Measurements from ENCODE around the gene DHRS2. TPM values are rescaled to one million over a fixed set of nuclear protein-coding genes. Genes with fewer than 3 reads are reported as not detected.
"Not testable (repeated sequence)": the region's sequence is repeated elsewhere in the genome, so short reads cannot be mapped to it uniquely, and the experiment has no call there.

Gene DHRS2
- total and polyA plus RNA-seq, 5 donors from 2014 or later: 0.25 TPM; not detected in 4

DNA sequence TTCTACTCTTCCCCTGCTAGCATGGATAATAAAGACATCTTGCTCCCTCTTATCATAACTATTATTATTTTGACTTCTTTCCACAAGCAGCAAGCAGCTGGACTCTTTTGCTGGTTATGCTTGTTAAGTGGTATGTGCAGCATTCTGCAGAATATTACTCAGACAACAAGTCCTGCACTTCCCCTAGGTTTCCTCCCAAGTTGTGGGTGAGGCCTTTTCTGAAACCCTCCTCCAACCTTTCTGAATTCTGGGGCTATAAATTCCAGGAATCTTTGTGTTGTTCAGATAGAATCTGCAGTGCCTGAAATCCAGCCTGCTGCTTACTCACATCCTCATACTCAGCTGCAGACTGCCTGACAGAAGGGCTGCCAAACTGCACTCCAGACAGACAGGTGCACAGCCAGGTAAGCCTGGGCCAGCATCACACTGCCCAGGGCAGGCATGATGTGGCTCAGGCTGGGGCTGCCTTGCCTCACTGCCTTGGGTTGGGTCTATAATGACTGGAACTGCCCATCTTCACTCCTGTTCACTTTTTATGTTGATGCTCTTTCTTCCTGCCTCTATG lies 6.2 kb upstream of the DHRS2 start:
- H3K4me3 Mint-ChIP-seq: no peak overlapping the region
- ATAC-seq (ENCODE audit: low read depth in 2 of 2) (no peak), DNase-seq (no peak)
- Histone ChIP-seq H3K9me3 (ENCODE audit: control insufficient read depth in 2 of 2, low read length in 2 of 2) (peaks cover 8% of the 10 kb centered on the region in 2 experiments), H3K27me3 (ENCODE audit: control insufficient read depth, insufficient read depth, low read length) (peaks cover 6% of the 10 kb centered on the region), H3K27ac (ENCODE audit: insufficient read depth, low read length, poor library complexity, severe bottlenecking) (no peak overlapping the region), H3K4me1 (ENCODE audit: control insufficient read depth, insufficient read depth, low read length, poor library complexity, severe bottlenecking) (peaks cover 3% of the 10 kb centered on the region), H3K36me3 (ENCODE audit: control insufficient read depth, insufficient read depth, low read length) (no peaks in the 10 kb centered on the region), H3K4me3 (ENCODE audit: low read depth, low read length) (no peak overlapping the region)
- H3K4me1 Mint-ChIP-seq: peaks cover 0 to 11% (median 3%) of the 10 kb centered on the region in 4 donors
- peaks cover 4% of the 10 kb centered on the region for H3K27me3 Mint-ChIP-seq
- no peaks in the 10 kb centered on the region for H3K36me3 Mint-ChIP-seq
- H3K9me3 Mint-ChIP-seq: peaks cover 0 to 5% (median 2%) of the 10 kb centered on the region in 7 donors
- peak overlapping the region in 1 of 3 donors; percentile 55 for H3K27ac Mint-ChIP-seq

DNA sequence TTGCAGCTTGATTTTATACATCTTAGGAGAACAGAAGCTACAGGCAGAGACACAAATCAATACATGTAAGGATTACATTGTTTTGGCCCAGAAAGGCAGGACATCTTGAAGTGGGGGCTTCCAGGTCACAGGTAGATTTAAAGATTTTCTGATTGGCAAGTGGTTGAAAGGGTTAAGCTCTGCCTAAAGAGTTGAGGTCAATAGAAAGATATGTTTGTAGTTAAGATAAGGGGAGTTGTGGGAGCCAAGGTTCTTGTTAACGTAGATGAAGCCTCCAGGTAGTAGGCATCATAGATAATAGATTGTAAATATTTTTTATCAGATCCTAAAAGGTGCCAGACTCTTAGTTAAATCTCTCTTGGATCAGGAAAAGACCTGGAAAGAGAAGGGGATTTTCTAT lies 5.5 kb upstream of the DHRS2 start:
- ATAC-seq (ENCODE audit: low read depth in 2 of 2) (no peak), DNase-seq (no peak)
- peaks cover 0 to 11% (median 3%) of the 10 kb centered on the region in 4 donors for H3K4me1 Mint-ChIP-seq
- no peak overlapping the region for H3K4me3 Mint-ChIP-seq
- Histone ChIP-seq H3K27me3 (ENCODE audit: control insufficient read depth, insufficient read depth, low read length) (peaks cover 3% of the 10 kb centered on the region), H3K27ac (ENCODE audit: insufficient read depth, low read length, poor library complexity, severe bottlenecking) (no peak overlapping the region), H3K4me1 (ENCODE audit: control insufficient read depth, insufficient read depth, low read length, poor library complexity, severe bottlenecking) (peaks cover 3% of the 10 kb centered on the region), H3K4me3 (ENCODE audit: low read depth, low read length) (no peak overlapping the region), H3K9me3 (ENCODE audit: control insufficient read depth in 2 of 2, low read length in 2 of 2) (peaks cover under 1% of the 10 kb centered on the region in 2 experiments), H3K36me3 (ENCODE audit: control insufficient read depth, insufficient read depth, low read length) (no peaks in the 10 kb centered on the region)
- no peaks in the 10 kb centered on the region for H3K36me3 Mint-ChIP-seq
- peaks cover 0 to 2% (median 0%) of the 10 kb centered on the region in 7 donors for H3K9me3 Mint-ChIP-seq
- peak overlapping the region in 2 of 3 donors; percentile 10 to 55 for H3K27ac Mint-ChIP-seq
- peaks cover 4% of the 10 kb centered on the region for H3K27me3 Mint-ChIP-seq

DNA sequence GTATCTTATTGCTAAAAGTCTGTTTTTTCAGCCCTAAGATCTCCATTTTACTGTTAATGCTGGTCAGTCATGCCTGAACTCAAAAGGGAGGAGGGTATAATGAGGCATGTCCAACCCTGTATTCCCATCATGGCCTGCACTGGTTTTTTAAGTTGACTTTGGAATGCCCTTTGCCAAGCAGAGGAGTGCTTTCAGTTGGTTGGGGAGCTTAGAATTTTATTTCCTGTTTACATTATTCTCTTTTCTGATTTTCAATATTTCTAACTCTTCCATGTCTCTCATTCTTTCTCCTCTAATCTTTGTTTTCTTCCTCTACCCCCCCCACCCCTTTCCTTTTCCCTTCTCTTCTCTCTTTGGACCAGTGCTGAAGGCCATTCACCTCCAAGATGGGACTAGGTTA lies 4.9 kb upstream of the DHRS2 start:
- Histone ChIP-seq H3K27ac (ENCODE audit: insufficient read depth, low read length, poor library complexity, severe bottlenecking) (no peak overlapping the region), H3K4me3 (ENCODE audit: low read depth, low read length) (no peak overlapping the region)
- no peak overlapping the region for H3K27ac Mint-ChIP-seq

DNA sequence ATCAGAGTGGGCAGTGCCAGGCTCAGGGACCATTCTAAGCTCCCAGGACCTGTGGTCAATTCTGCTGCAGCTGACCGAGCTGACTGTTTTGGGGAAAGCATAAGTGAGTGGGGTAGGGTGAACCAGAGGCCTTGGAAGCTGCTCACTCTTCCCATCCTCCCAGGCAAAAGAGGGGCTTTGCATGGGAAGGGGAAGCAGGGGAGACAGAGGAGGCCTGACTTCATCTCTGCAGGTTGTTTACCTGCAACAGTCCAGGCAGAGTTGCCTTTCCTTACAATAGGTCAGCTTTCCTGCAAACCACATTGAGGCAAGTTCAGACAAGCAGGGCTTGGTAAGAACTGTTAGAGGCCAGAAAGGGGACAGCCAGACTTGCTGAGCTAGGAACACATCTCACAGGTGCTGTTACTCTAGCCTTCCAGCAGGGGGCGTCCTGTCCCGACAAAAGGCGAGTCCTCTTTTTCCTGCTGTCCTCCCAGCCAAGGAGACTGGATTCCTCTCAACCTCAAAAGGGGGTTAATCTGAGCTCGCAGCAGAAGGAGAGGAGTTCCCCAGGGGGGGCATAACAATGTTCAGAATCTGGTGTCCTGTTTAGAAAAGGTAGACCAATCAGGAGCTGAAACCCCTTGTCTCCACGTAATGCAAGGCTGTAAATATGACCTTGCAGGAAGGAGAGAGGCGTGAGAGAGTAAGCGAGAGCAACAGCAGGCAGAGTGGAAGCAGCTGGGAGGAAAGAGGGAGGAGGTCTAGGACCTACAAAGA lies 4.3 kb upstream of the DHRS2 start:
- ATAC-seq (ENCODE audit: low read depth in 2 of 2): peak; percentile 57 to 67
- H3K27ac Mint-ChIP-seq: peak overlapping the region in 1 of 3 donors; percentile 39
- H3K27me3 ChIP-seq (ENCODE audit: control insufficient read depth, insufficient read depth, low read length): peaks cover 3% of the 10 kb centered on the region

More for the DNA sequence above, 4.9 kb upstream of the DHRS2 start:
- H3K27me3 ChIP-seq (ENCODE audit: control insufficient read depth, insufficient read depth, low read length): peaks cover 3% of the 10 kb centered on the region
- DNase-seq: no peak
- H3K9me3 ChIP-seq (ENCODE audit: control insufficient read depth in 2 of 2, low read length in 2 of 2): no peaks in the 10 kb centered on the region
- no peaks in the 10 kb centered on the region for H3K36me3 Mint-ChIP-seq
- H3K36me3 ChIP-seq (ENCODE audit: control insufficient read depth, insufficient read depth, low read length): no peaks in the 10 kb centered on the region
- peaks cover 4% of the 10 kb centered on the region for H3K27me3 Mint-ChIP-seq
- peaks cover 0 to 11% (median 3%) of the 10 kb centered on the region in 4 donors for H3K4me1 Mint-ChIP-seq
- peaks cover 0 to 2% (median 0%) of the 10 kb centered on the region in 7 donors for H3K9me3 Mint-ChIP-seq
- H3K4me3 Mint-ChIP-seq: no peak overlapping the region
- ATAC-seq (ENCODE audit: low read depth in 2 of 2): no peak
- H3K4me1 ChIP-seq (ENCODE audit: control insufficient read depth, insufficient read depth, low read length, poor library complexity, severe bottlenecking): peaks cover 3% of the 10 kb centered on the region

DNA sequence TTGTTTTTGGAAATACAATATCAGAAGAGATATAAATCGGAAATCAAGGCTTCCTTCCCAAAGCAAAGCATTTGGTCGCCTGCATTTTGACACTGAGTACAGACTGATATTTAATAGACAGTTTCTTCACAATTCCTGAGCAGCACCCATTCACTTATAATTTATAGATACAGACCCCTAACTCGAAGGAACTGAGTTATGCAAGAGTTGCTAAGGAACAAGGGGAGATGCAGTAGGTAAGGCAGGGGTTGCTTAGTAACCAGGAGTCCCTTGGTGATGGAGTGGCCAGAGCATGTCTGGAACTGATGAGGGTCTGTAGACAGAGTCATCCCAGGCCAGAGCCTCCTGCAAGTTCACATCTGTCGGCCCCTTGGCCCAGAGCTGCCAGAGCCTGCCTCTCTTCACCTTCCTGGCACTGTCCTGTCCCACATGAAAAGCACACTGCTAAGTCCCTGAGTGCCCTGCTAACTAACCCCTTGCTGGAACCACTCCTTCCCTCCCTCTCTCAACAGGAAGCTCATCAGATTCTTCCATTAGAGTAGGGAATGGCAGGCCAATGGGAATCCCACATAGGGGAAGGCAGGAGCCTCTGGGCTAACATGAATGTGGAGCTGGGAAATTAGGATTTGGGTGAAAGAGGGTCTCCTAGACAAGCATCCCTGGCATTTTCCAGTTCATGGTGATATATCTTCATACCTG lies 3.6 kb upstream of the DHRS2 start:
- peaks cover 0 to 2% (median 0%) of the 10 kb centered on the region in 7 donors for H3K9me3 Mint-ChIP-seq
- peaks cover 0 to 11% (median 3%) of the 10 kb centered on the region in 4 donors for H3K4me1 Mint-ChIP-seq
- ATAC-seq (ENCODE audit: low read depth in 2 of 2): no peak
- peak overlapping the region; percentile 59 for H3K4me3 ChIP-seq (ENCODE audit: low read depth, low read length)
- H3K36me3 Mint-ChIP-seq: no peaks in the 10 kb centered on the region
- no peaks in the 10 kb centered on the region for H3K9me3 ChIP-seq (ENCODE audit: control insufficient read depth in 2 of 2, low read length in 2 of 2)
- H3K27ac Mint-ChIP-seq: peak overlapping the region in 1 of 3 donors; percentile 39
- no peak for DNase-seq
- H3K4me1 ChIP-seq (ENCODE audit: control insufficient read depth, insufficient read depth, low read length, poor library complexity, severe bottlenecking): peaks cover 3% of the 10 kb centered on the region
- no peak overlapping the region for H3K27ac ChIP-seq (ENCODE audit: insufficient read depth, low read length, poor library complexity, severe bottlenecking)
- no peaks in the 10 kb centered on the region for H3K27me3 Mint-ChIP-seq
- H3K4me3 Mint-ChIP-seq: peak overlapping the region in 2 of 4 donors; percentile 77 to 79
- H3K27me3 ChIP-seq (ENCODE audit: control insufficient read depth, insufficient read depth, low read length): no peaks in the 10 kb centered on the region
- H3K36me3 ChIP-seq (ENCODE audit: control insufficient read depth, insufficient read depth, low read length): no peaks in the 10 kb centered on the region

More for the DNA sequence above, 4.3 kb upstream of the DHRS2 start:
- Mint-ChIP-seq H3K27me3 (no peaks in the 10 kb centered on the region), H3K4me3 (peak overlapping the region in 2 of 4 donors; percentile 77 to 79), H3K36me3 (no peaks in the 10 kb centered on the region), H3K4me1 (peaks cover 0 to 11% (median 3%) of the 10 kb centered on the region in 4 donors), H3K9me3 (peaks cover 0 to 2% (median 0%) of the 10 kb centered on the region in 7 donors)
- Histone ChIP-seq H3K4me1 (ENCODE audit: control insufficient read depth, insufficient read depth, low read length, poor library complexity, severe bottlenecking) (peaks cover 3% of the 10 kb centered on the region), H3K27ac (ENCODE audit: insufficient read depth, low read length, poor library complexity, severe bottlenecking) (no peak overlapping the region), H3K4me3 (ENCODE audit: low read depth, low read length) (peak overlapping the region; percentile 59), H3K9me3 (ENCODE audit: control insufficient read depth in 2 of 2, low read length in 2 of 2) (no peaks in the 10 kb centered on the region), H3K36me3 (ENCODE audit: control insufficient read depth, insufficient read depth, low read length) (no peaks in the 10 kb centered on the region)
- peak; percentile 52 to 70 (median 69) for DNase-seq

DNA sequence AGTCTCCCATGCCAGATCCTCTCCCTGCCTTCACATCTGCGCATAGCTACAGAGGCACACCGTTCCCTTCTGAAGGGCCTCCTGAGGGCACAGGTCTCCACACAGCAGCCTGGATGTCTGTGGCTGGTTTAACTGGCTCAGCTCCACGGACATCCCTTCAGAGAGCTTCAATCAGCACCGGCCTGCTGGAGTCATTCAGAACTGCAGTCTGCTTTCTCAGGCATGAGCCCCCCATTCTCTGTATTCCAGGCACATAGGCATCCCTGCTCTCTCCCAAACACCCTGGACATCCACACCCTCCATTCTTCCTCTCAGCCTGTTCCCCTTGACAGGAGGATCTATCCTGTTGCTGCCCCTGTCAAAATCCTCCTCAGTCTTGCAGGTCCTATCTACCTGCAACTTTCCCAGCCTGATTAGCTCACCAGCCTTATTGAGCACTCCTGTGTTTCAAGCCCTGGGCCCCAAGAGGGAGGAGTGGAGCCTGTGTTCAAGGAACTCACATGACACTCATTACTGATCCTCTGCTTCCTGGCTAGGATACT lies 2.9 kb upstream of the DHRS2 start:
- H3K27me3 Mint-ChIP-seq: no peaks in the 10 kb centered on the region
- no peaks in the 10 kb centered on the region for H3K27me3 ChIP-seq (ENCODE audit: control insufficient read depth, insufficient read depth, low read length)
- no peak overlapping the region for H3K4me3 ChIP-seq (ENCODE audit: low read depth, low read length)
- H3K9me3 Mint-ChIP-seq: peaks cover 0 to 2% (median 0%) of the 10 kb centered on the region in 7 donors
- H3K4me3 Mint-ChIP-seq: no peak overlapping the region
- no peak for DNase-seq
- no peak overlapping the region for H3K27ac ChIP-seq (ENCODE audit: insufficient read depth, low read length, poor library complexity, severe bottlenecking)
- H3K36me3 ChIP-seq (ENCODE audit: control insufficient read depth, insufficient read depth, low read length): no peaks in the 10 kb centered on the region
- peaks cover 0 to 11% (median 3%) of the 10 kb centered on the region in 4 donors for H3K4me1 Mint-ChIP-seq
- H3K36me3 Mint-ChIP-seq: no peaks in the 10 kb centered on the region
- H3K4me1 ChIP-seq (ENCODE audit: control insufficient read depth, insufficient read depth, low read length, poor library complexity, severe bottlenecking): peaks cover 3% of the 10 kb centered on the region
- no peaks in the 10 kb centered on the region for H3K9me3 ChIP-seq (ENCODE audit: control insufficient read depth in 2 of 2, low read length in 2 of 2)
- ATAC-seq (ENCODE audit: low read depth in 2 of 2): no peak
- no peak overlapping the region for H3K27ac Mint-ChIP-seq

DNA sequence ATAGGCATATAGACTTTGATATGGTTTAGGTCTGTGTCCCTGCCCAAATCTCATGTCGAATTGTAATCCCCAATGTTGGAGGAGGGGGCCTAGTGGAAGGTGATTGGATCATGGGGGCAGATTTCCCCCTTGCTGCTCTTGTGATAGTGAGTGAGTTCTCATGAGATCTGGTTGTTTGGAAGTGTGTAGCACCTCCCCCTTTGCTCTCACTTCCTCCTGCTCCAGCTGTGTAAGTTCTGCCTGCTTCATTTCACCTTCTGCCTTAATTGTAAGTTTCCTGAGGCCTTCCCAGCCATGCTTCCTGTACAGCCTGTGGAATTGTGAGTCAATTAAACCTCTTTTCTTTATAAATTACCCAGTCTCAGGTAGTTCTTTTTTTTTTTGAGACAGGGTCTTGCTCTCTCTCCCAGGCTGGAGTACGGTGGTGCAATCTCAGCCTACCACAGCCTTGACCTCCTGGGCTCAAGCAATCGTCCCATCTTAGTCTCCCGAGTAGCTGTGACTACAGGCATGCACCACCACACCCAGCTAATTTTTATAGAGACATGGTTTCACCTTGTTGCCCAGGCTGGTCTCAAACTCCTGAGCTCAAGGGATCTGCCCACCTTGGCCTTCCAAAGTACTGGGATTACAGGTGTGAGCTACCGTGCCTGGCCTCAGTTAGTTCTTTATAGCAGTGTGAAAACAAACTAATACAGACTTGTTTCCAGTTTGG lies 1.3 kb upstream of the DHRS2 start:
- not testable (repeated sequence) for H3K9me3 Mint-ChIP-seq; DNase-seq; H3K4me3 ChIP-seq (ENCODE audit: low read depth, low read length); H3K4me3 Mint-ChIP-seq; ATAC-seq (ENCODE audit: low read depth in 2 of 2); H3K27me3 ChIP-seq (ENCODE audit: control insufficient read depth, insufficient read depth, low read length); H3K9me3 ChIP-seq (ENCODE audit: control insufficient read depth in 2 of 2, low read length in 2 of 2); H3K27me3 Mint-ChIP-seq; H3K4me1 ChIP-seq (ENCODE audit: control insufficient read depth, insufficient read depth, low read length, poor library complexity, severe bottlenecking); H3K36me3 Mint-ChIP-seq; H3K36me3 ChIP-seq (ENCODE audit: control insufficient read depth, insufficient read depth, low read length); H3K27ac ChIP-seq (ENCODE audit: insufficient read depth, low read length, poor library complexity, severe bottlenecking)
- Mint-ChIP-seq H3K27ac (peak overlapping the region in 1 of 3 donors; percentile 9), H3K4me1 (peaks cover 0 to 11% (median 3%) of the 10 kb centered on the region in 4 donors)
